HFF-Myc (cell line): ENCODE data around the gene ATXN7L2.

Source experiments
- DNase-seq: peaks from one replicate; pipeline ENCODE4 v3.0.0-alpha.2; 2011; ENCODE audit warnings: low read depth; ENCODE audit errors: extremely low read depth
- H3K4me3 ChIP-seq: replicated peaks from 2 replicates; pipeline ENCODE4 v1.5.1; 2011; ENCODE audit warnings: low read depth, mild to moderate bottlenecking, control low read depth, low read length
- CTCF ChIP-seq: IDR thresholded peaks from 2 replicates; pipeline ENCODE4 v1.5.1; 2012; ENCODE audit warnings: mild to moderate bottlenecking, low read depth, low read length, control low read depth; ENCODE audit errors: missing control alignments

The ATXN7L2 gene

GRCh38 chr1:109522026-109522425, 38.3 kb downstream of the ATXN7L2 start:
- no peak for DNase-seq
- no peak overlapping the region for H3K4me3 ChIP-seq
- TF ChIP-seq CTCF, result no peak

GRCh38 chr1:109523706-109524105, 40.0 kb downstream of the ATXN7L2 start:
- H3K4me3 ChIP-seq, result no peak overlapping the region
- no peak for TF ChIP-seq CTCF
- DNase-seq, result no peak

- no peak for DNase-seq
- TF ChIP-seq CTCF, result no peak
- no peak overlapping the region for H3K4me3 ChIP-seq
Measured at GRCh38 chr1:109527098-109527811, 43.5 kb downstream of the ATXN7L2 start.

DNA sequence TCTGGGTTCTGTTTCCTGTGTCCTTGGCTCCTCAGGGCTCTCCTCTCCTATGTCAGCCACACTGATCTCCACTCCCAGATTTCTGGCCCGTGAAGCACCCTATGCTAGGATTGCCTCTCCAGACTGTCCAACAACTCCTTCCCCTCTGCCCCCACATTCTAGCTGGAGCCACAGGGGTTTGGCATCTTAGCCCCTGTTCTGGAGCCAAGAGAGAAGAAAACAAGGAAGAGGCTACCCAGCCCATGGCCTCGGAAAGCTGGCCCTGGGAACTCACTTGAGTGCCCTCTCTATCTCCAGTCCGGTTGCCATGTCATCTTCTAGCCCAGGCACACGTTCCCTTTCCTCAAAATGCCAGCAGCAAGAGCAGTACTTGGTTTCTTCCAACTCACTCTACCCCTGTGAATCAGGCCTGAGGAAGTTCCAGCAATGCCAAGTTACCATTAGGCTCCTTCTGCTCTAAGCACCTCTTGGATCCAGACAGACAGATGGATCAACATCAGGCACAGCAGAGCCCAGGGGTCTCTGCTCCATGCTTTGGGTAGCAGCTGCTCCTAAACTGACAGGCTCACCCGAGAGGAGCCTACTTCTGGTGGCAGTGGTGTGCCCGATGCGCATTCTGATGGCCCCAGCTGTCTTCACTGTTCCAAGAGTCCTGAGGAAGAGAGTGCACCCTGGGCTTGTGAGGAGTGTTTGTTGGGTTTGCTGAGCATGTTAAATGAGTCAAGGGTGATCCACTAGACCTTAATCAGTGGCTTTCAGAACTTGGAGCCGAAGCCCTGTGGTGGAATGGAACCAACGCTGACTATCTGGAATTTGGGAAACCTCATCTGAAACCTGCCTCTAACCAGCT, 44.4 kb downstream of the ATXN7L2 start:
- H3K4me3 ChIP-seq, result no peak overlapping the region
- DNase-seq, result no peak
- TF ChIP-seq CTCF, result no peak

DNA sequence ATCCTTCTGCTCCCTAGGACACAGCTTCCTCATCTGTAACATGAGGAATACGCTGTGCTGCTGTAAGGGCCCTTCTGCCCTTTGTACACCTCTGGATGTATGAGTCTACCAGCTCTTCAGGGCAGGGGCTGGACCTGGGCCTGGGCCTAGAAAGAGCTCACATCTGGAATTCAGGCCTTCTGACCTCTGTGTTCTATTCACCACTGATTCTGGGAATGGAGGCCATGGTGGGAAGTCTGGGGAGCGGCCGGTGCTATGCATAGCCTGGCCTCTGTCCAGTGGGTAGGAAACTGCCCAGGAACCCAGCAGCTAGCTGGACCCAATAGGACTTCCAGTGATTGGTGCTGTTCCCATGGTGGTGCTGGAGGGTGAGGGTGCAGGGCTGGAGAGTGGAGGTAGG, 45.0 kb downstream of the ATXN7L2 start:
- TF ChIP-seq CTCF, result no peak
- no peak overlapping the region for H3K4me3 ChIP-seq
- DNase-seq, result no peak

DNA sequence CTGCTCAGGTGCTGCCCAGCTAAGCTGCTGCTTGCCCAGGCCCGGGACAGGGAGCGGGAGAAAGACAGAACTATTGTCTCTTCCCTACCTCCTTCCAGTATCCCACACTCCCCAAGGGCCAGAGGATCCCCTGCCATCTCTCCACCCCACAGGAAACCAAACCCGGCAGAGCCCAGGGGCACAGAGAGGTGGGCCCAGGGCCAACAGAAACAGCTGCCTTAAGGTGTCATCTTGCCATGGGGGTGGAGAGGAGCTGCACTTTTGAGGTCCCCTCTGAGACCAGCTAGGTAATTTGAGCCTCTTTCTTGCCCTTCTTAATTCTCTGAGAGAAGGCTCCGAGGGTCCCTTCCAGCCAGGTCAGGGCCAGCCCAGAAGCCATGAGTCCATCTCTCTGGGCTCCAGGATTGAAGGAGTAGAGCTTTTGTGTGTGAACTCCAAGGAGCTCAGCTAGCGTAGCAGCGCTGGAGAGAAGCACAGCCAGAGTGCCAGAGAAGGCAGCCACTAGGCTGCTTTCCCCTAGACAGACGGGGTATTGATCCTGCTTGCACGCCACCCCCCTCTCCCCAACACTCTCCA, 46.3 kb downstream of the ATXN7L2 start:
- no peak overlapping the region for H3K4me3 ChIP-seq
- DNase-seq, result no peak

More for the DNA sequence above, 46.3 kb downstream of the ATXN7L2 start:
- TF ChIP-seq CTCF, result no peak
